ENCODE data around the gene STXBP6.

GRCh38 chr14:24958271-24958670 lies 91.7 kb downstream of the STXBP6 start:
- TF ChIP-seq POLR2AphosphoS5 (IDR thresholded peaks at IDR 0.05; ENCODE audit: low read depth) (no peak), CTCF (IDR thresholded peaks at IDR 0.05; ENCODE audit: insufficient read depth, low read length) (no peak), REST (IDR thresholded peaks at IDR 0.05; ENCODE audit: insufficient replicate concordance, low read depth) (no peak)
